Panc1 (cell line): ENCODE results near the gene DAPK1.

ENCODE experiments used
- POLR2AphosphoS5 ChIP-seq: IDR thresholded peaks from 2 replicates; pipeline ENCODE4 v1.6.1; 2012; ENCODE audit warnings: mild to moderate bottlenecking, low read depth, low read length, moderate library complexity
- TCF7L2 ChIP-seq: IDR thresholded peaks from 2 replicates; pipeline ENCODE4 v1.6.1; 2011; ENCODE audit warnings: mild to moderate bottlenecking, low read depth, low read length, inconsistent platforms
- TF ChIP-seq, protein P1 (sequence below): fragments of 450-650 bp; IDR thresholded peaks from 2 replicates; pipeline ENCODE4 v1.5.1; 2017; ENCODE audit warnings: mild to moderate bottlenecking

DNA sequence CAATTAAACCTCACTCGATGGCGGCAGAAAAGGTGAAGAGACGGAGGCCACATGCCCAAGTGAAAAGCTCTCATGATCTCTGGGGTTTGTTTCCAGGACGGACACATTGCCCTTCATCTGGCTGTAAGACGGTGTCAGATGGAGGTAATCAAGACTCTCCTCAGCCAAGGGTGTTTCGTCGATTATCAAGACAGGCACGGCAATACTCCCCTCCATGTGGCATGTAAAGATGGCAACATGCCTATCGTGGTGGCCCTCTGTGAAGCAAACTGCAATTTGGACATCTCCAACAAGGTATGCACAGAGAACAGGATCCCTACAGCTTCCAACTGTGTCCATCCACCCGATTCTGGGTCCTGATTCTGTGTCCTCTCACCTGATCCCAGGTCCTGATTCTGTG lies 153.8 kb downstream of the DAPK1 start:
- TF ChIP-seq, protein P1, sequence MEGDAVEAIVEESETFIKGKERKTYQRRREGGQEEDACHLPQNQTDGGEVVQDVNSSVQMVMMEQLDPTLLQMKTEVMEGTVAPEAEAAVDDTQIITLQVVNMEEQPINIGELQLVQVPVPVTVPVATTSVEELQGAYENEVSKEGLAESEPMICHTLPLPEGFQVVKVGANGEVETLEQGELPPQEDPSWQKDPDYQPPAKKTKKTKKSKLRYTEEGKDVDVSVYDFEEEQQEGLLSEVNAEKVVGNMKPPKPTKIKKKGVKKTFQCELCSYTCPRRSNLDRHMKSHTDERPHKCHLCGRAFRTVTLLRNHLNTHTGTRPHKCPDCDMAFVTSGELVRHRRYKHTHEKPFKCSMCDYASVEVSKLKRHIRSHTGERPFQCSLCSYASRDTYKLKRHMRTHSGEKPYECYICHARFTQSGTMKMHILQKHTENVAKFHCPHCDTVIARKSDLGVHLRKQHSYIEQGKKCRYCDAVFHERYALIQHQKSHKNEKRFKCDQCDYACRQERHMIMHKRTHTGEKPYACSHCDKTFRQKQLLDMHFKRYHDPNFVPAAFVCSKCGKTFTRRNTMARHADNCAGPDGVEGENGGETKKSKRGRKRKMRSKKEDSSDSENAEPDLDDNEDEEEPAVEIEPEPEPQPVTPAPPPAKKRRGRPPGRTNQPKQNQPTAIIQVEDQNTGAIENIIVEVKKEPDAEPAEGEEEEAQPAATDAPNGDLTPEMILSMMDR = no peak
- no peak for TF ChIP-seq POLR2AphosphoS5
- no peak for TF ChIP-seq TCF7L2
